Esophagus squamous epithelium (tissue), 5 donors: Measurements from ENCODE around the gene MAD1L1. TPM values are rescaled to one million over a fixed set of nuclear protein-coding genes. Genes with fewer than 3 reads are reported as not detected.
"Not testable (repeated sequence)": the region's sequence is repeated elsewhere in the genome, so short reads cannot be mapped to it uniquely, and the experiment has no call there.

Experiments used
- DNase-seq: peaks from one replicate; lab custom pipeline; 2025; lab: John Stamatoyannopoulos, UW
- H3K27ac ChIP-seq, 4 donors: fragments of 200-600 bp; sonication (generic); one replicate each; pipeline ENCODE4 v1.5.1; 2016 to 2019; ENCODE audit warnings: mild to moderate bottlenecking in 1 of 4
- H3K27me3 ChIP-seq, 4 donors: fragments of 200-600 bp; sonication (generic); 1 replicate in 3 of 4; 2 replicates in 1 of 4; pipeline versions ENCODE4 v1.5.1 to v1.6.0; 2017 to 2021; ENCODE audit warnings: antibody characterized with exemption in 1 of 4
- H3K36me3 ChIP-seq, 3 donors: fragments of 200-600 bp; sonication (generic); one replicate each; pipeline ENCODE4 v1.5.1; 2016 to 2019
- H3K4me1 ChIP-seq, 3 donors: fragments of 200-600 bp; sonication (generic); one replicate each; pipeline ENCODE4 v1.5.1; 2017 to 2019
- H3K4me3 ChIP-seq, 4 donors: fragments of 200-600 bp; sonication (generic); 1 replicate in 3 of 4; 2 replicates in 1 of 4; pipeline ENCODE4 v1.5.1; 2016 to 2019; ENCODE audit warnings: mild to moderate bottlenecking in 2 of 4, moderate library complexity in 1 of 4
- H3K9me3 ChIP-seq, 3 donors: fragments of 200-600 bp; sonication (generic); one replicate each; pipeline ENCODE4 v1.5.1; 2016 to 2019
- CTCF ChIP-seq, 6 experiments: fragments of 450-650 bp in 4 of 6; fragments of 200-600 bp in 2 of 6; sonication (generic) in 2 of 6; IDR thresholded peaks; one replicate each; pipeline ENCODE4 v1.5.1; 2016 to 2019; ENCODE audit warnings: antibody characterized with exemption in 6 of 6, mild to moderate bottlenecking in 4 of 6, moderate library complexity in 4 of 6
- POLR2A ChIP-seq, 4 donors: fragments of 450-650 bp; IDR thresholded peaks; one replicate each; pipeline ENCODE4 v1.6.1; 2017; ENCODE audit warnings: antibody characterized with exemption in 4 of 4, mild to moderate bottlenecking in 4 of 4, moderate library complexity in 3 of 4
- WGBS, 2 donors: methylation state at CpG; one replicate each; pipeline ENCODE4 v1.1.5; 2018; 5-methylcytosine and 5-hydroxymethylcytosine counted together
- intact Hi-C: fragments of 100-400 bp; cut with DNase I; formaldehyde crosslinking; loops from one replicate; pipeline ENCODE4 v1.15.0; 2022
- total RNA-seq, 4 donors: library from RNA; depleted of rRNA; stranded (reverse); fragments of >200 nt; gene quantifications; one replicate each; pipeline ENCODE4 v1.1.0, GENCODE V29; 2016
- donor health status: DM: yes; HTN: yes; CAD: no.

The MAD1L1 gene
- total RNA-seq, 4 donors from 2014 or later: 16.6 to 40.4 (median 30.2) TPM

- intact Hi-C loops: no loop called here
- H3K36me3 ChIP-seq: peaks cover 0 to 47% (median 0%) of the 10 kb centered on the region in 3 donors
- H3K27me3 ChIP-seq: no peaks in the 10 kb centered on the region
- H3K4me1 ChIP-seq: peaks cover 0 to 7% (median 0%) of the 10 kb centered on the region in 3 donors
- TF ChIP-seq POLR2A (IDR thresholded peaks at IDR 0.05) (no peak), CTCF (IDR thresholded peaks at IDR 0.05) (no peak)
- no peak for DNase-seq
- H3K27ac ChIP-seq: no peak overlapping the region
- 86 to 89% methylated on average over 11 to 12 of the region's 44 CpGs for WGBS, 2 donors
- no peak overlapping the region for H3K4me3 ChIP-seq
- no peaks in the 10 kb centered on the region for H3K9me3 ChIP-seq
Observed at GRCh38 chr7:1977059-1977875, 255.5 kb downstream of the MAD1L1 start.

- H3K27ac ChIP-seq, H3K4me3 ChIP-seq, H3K4me1 ChIP-seq, H3K9me3 ChIP-seq, intact Hi-C loops, DNase-seq, H3K27me3 ChIP-seq: not testable (repeated sequence)
- H3K36me3 ChIP-seq: peaks cover 0 to 47% (median 0%) of the 10 kb centered on the region in 3 donors
- WGBS, 2 donors: 93 to 100% methylated on average over 6 to 8 of the region's 8 CpGs
Observed at GRCh38 chr7:1976521-1976920, 256.2 kb downstream of the MAD1L1 start.

- TF ChIP-seq POLR2A (IDR thresholded peaks at IDR 0.05): no peak
- TF ChIP-seq CTCF (IDR thresholded peaks at IDR 0.05): no peak
- DNase-seq: no peak
- peaks cover 0 to 47% (median 0%) of the 10 kb centered on the region in 3 donors for H3K36me3 ChIP-seq
Observed at GRCh38 chr7:1975581-1975980, 257.2 kb downstream of the MAD1L1 start.

GRCh38 chr7:1975179-1975578 lies 257.6 kb downstream of the MAD1L1 start:
- intact Hi-C loops: no loop called here
- no CpG with 5 or more reads among the region's 7 CpGs for WGBS, 2 donors
- Histone ChIP-seq H3K27ac (no peak overlapping the region), H3K4me1 (peaks cover 0 to 7% (median 0%) of the 10 kb centered on the region in 3 donors), H3K36me3 (peaks cover 0 to 47% (median 0%) of the 10 kb centered on the region in 3 donors), H3K27me3 (no peaks in the 10 kb centered on the region), H3K4me3 (no peak overlapping the region), H3K9me3 (no peaks in the 10 kb centered on the region)
- no peak for TF ChIP-seq CTCF (IDR thresholded peaks at IDR 0.05)
- TF ChIP-seq POLR2A (IDR thresholded peaks at IDR 0.05): no peak
- no peak for DNase-seq

More at GRCh38 chr7:1975581-1975980, 257.2 kb downstream of the MAD1L1 start:
- no peaks in the 10 kb centered on the region for H3K9me3 ChIP-seq
- H3K4me3 ChIP-seq: no peak overlapping the region
- H3K27me3 ChIP-seq: no peaks in the 10 kb centered on the region
- WGBS, 2 donors: 91% methylated on average over 4 to 12 of the region's 12 CpGs
- H3K27ac ChIP-seq: no peak overlapping the region
- peaks cover 0 to 7% (median 0%) of the 10 kb centered on the region in 3 donors for H3K4me1 ChIP-seq
- intact Hi-C loops: no loop called here

GRCh38 chr7:1974290-1975101 lies 258.2 kb downstream of the MAD1L1 start:
- intact Hi-C loops: no loop called here

More at GRCh38 chr7:1974290-1975101, 258.2 kb downstream of the MAD1L1 start:
- no peak for TF ChIP-seq POLR2A (IDR thresholded peaks at IDR 0.05)
- TF ChIP-seq CTCF (IDR thresholded peaks at IDR 0.05): no peak
- no peak overlapping the region for H3K4me3 ChIP-seq
- peaks cover 0 to 41% (median 0%) of the 10 kb centered on the region in 3 donors for H3K36me3 ChIP-seq
- H3K4me1 ChIP-seq: peaks cover 0 to under 1% (median 0%) of the 10 kb centered on the region in 3 donors
- 70 to 72% methylated on average over 11 to 12 of the region's 19 CpGs for WGBS, 2 donors
- no peak overlapping the region for H3K27ac ChIP-seq
- H3K27me3 ChIP-seq: no peaks in the 10 kb centered on the region
- no peak for DNase-seq
- no peaks in the 10 kb centered on the region for H3K9me3 ChIP-seq
